ENCODE results near the gene NDUFB4. TPM values are rescaled to one million over a fixed set of nuclear protein-coding genes. Genes with fewer than 3 reads are reported as not detected.
A peak's percentile ranks its signal among the peaks of the same experiment; 100 is the strongest.
"Not testable (repeated sequence)": the region's sequence is repeated elsewhere in the genome, so short reads cannot be mapped to it uniquely, and the experiment has no call there.

The NDUFB4 gene
- total and polyA plus RNA-seq, 11 donors: 283 to 899 (median 505) TPM

DNA sequence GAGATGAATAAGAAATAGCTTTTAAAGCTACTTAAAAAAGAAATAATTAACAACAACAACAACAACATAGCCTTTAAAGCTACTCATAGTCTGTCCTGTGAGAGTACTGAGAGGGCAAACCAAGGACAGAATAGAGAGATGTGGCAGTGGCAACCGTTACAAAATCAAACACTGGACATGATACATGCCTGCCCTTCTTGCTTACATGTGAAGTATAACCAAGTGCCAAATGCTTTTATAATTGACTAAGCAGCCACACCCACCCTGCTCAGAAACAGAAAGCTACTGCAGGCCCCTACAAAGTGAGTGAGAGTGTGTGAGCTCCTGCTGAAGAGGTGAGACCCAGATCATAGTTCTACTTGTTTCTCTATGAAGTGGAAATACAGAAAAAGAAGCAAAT is 38.4 kb downstream of the NDUFB4 start:
- H3K27me3 ChIP-seq: no peaks in the 10 kb centered on the region
- no peak overlapping the region for H3K4me3 ChIP-seq
- TF ChIP-seq CTCF (IDR thresholded peaks at IDR 0.05) (no peak), POLR2A (IDR thresholded peaks at IDR 0.05) (no peak)
- peaks cover 0 to 3% (median 0%) of the 10 kb centered on the region in 12 donors for H3K4me1 ChIP-seq
- peak in 3 of 4 donors; percentile 18 to 71 (median 58) for ATAC-seq
- peak overlapping the region in 2 of 12 donors; percentile 39 to 54 for H3K27ac ChIP-seq
- peaks cover 0 to 5% (median 0%) of the 10 kb centered on the region in 12 donors for H3K9me3 ChIP-seq
- no peak for DNase-seq
- no peaks in the 10 kb centered on the region for H3K36me3 ChIP-seq
- WGBS, 4 donors: 0 to 28% (median 10%) methylated on average over 1 of the region's 1 CpG
- intact Hi-C loops (cut with DNase I): no loop called here

GRCh38 chr3:120636795-120637401 is 40.8 kb downstream of the NDUFB4 start:
- H3K4me1 ChIP-seq: peaks cover 0 to 3% (median 0%) of the 10 kb centered on the region in 12 donors
- H3K27me3 ChIP-seq: no peaks in the 10 kb centered on the region
- H3K36me3 ChIP-seq: no peaks in the 10 kb centered on the region
- H3K9me3 ChIP-seq: no peaks in the 10 kb centered on the region
- ATAC-seq (no peak), DNase-seq (no peak)
- H3K4me3 ChIP-seq: no peak overlapping the region
- H3K27ac ChIP-seq: no peak overlapping the region
- intact Hi-C loops (cut with DNase I): no loop called here
- WGBS, 4 donors: 86 to 92% (median 88%) methylated on average over 2 of the region's 2 CpGs
- TF ChIP-seq POLR2A (IDR thresholded peaks at IDR 0.05): no peak
- no peak for TF ChIP-seq CTCF (IDR thresholded peaks at IDR 0.05)

- peak in 1 of 4 donors; percentile 60 for ATAC-seq
- WGBS, 4 donors: 76 to 79% (median 77%) methylated on average over 6 of the region's 6 CpGs
- no peak for DNase-seq
- Histone ChIP-seq H3K27me3 (no peaks in the 10 kb centered on the region), H3K36me3 (no peaks in the 10 kb centered on the region), H3K4me1 (peaks cover 0 to 10% (median 0%) of the 10 kb centered on the region in 12 donors), H3K9me3 (no peaks in the 10 kb centered on the region), H3K4me3 (no peak overlapping the region), H3K27ac (no peak overlapping the region)
- TF ChIP-seq POLR2A (IDR thresholded peaks at IDR 0.05): no peak
- no peak for TF ChIP-seq CTCF (IDR thresholded peaks at IDR 0.05)
- intact Hi-C loops (cut with DNase I): no loop called here
Observed at GRCh38 chr3:120637851-120638559, 41.9 kb downstream of the NDUFB4 start.

GRCh38 chr3:120638820-120639219 is 42.7 kb downstream of the NDUFB4 start:
- H3K9me3 ChIP-seq; H3K27ac ChIP-seq; H3K36me3 ChIP-seq; intact Hi-C loops (cut with DNase I); ATAC-seq; H3K27me3 ChIP-seq; DNase-seq; H3K4me3 ChIP-seq; H3K4me1 ChIP-seq: not testable (repeated sequence)
- 95 to 98% (median 97%) methylated on average over 4 of the region's 4 CpGs for whole genome bisulfite sequencing, 4 donors
